ENCODE results near the gene IQCM. TPM values are rescaled to one million over a fixed set of nuclear protein-coding genes. Genes with fewer than 3 reads are reported as not detected.

IQCM gene
- not detected for polyA plus RNA-seq (2013, experiment 1 of 2)
- polyA plus RNA-seq (2013, experiment 2 of 2): not detected

GRCh38 chr4:149815743-149816142, at the start of gene IQCM:
IQCM (minus strand) TSS chr4:149815843; CDS start chr4:149742691, 73,152 bp downstream.
- Histone ChIP-seq H3K4me1 (ENCODE audit: control insufficient read depth, insufficient read depth, low read length, poor library complexity, severe bottlenecking) (no peaks in the 10 kb centered on the region), H3K9me3 (ENCODE audit: control insufficient read depth, low read length) (no peaks in the 10 kb centered on the region), H3K4me3 (ENCODE audit: extremely low read depth, insufficient read depth, low read length, poor library complexity, severe bottlenecking) (no peak within 1 kb of the TSS), H3K27ac (ENCODE audit: low read depth, low read length, severe bottlenecking) (no peak within 1 kb of the TSS), H3K36me3 (ENCODE audit: control insufficient read depth, insufficient read depth, low read length) (no peaks in the 10 kb centered on the region)
- no CpG with 5 or more reads among the region's 1 CpG for WGBS, 2 experiments (ENCODE audit: insufficient coverage in 2 of 2)

DNA sequence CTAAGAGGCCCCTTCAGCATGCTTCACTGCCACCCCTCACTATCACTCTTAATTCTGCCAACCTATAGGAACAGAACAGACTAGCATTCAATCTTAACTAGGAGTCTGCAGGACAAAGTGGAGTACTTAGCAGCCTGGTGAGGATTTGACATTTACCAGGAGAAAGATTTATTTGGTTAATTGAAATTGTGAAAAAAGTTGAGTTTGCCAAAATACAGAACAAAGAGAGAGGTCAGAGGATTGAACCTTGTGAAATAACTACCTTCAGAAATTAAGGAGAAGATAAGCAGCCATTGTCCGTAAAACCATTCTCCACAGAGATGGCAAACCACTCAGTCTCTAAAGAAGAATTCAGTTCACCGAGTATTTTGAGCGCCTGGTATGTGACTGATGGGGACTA, 41.8 kb upstream of the IQCM start:
- Histone ChIP-seq H3K9me3 (ENCODE audit: control insufficient read depth, low read length) (no peaks in the 10 kb centered on the region), H3K4me1 (ENCODE audit: control insufficient read depth, insufficient read depth, low read length, poor library complexity, severe bottlenecking) (no peaks in the 10 kb centered on the region), H3K27ac (ENCODE audit: low read depth, low read length, severe bottlenecking) (no peak overlapping the region), H3K4me3 (ENCODE audit: extremely low read depth, insufficient read depth, low read length, poor library complexity, severe bottlenecking) (no peak overlapping the region), H3K36me3 (ENCODE audit: control insufficient read depth, insufficient read depth, low read length) (no peaks in the 10 kb centered on the region)
- 90% methylated on average over 2 of the region's 3 CpGs; no CpG with 5 or more reads in 1 of the 2 experiments for WGBS, 2 experiments (ENCODE audit: insufficient coverage in 2 of 2)

- H3K4me1 ChIP-seq (ENCODE audit: control insufficient read depth, insufficient read depth, low read length, poor library complexity, severe bottlenecking): peaks cover 5% of the 10 kb centered on the region
- no peak overlapping the region for H3K4me3 ChIP-seq (ENCODE audit: extremely low read depth, insufficient read depth, low read length, poor library complexity, severe bottlenecking)
- H3K36me3 ChIP-seq (ENCODE audit: control insufficient read depth, insufficient read depth, low read length): no peaks in the 10 kb centered on the region
- no peak overlapping the region for H3K27ac ChIP-seq (ENCODE audit: low read depth, low read length, severe bottlenecking)
- H3K9me3 ChIP-seq (ENCODE audit: control insufficient read depth, low read length): no peaks in the 10 kb centered on the region
These were observed 30.1 kb upstream of the IQCM start for GRCh38 chr4:149845743-149846142.

DNA sequence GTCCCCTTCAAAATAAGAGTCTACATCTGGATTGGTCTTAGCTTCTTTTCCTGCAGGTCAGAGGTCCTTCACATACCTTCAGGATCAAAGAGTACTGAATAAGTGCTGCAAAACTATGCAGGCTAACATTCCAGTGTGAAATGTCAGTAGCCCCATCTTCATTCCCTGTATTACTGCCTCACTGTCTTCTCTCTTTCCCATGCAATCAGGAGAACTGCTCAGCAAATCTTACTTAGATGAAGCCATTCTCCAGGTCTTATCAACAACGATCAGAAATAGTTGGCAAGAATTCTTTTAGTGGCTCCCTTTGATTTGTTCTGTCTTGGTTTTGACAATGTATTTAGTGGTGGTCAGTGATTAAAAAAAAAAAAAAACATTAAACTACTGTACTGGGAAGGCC, 26.0 kb upstream of the IQCM start:
- Histone ChIP-seq H3K9me3 (ENCODE audit: control insufficient read depth, low read length) (no peaks in the 10 kb centered on the region), H3K4me3 (ENCODE audit: extremely low read depth, insufficient read depth, low read length, poor library complexity, severe bottlenecking) (no peak overlapping the region), H3K36me3 (ENCODE audit: control insufficient read depth, insufficient read depth, low read length) (no peaks in the 10 kb centered on the region), H3K27ac (ENCODE audit: low read depth, low read length, severe bottlenecking) (no peak overlapping the region), H3K4me1 (ENCODE audit: control insufficient read depth, insufficient read depth, low read length, poor library complexity, severe bottlenecking) (peaks cover 5% of the 10 kb centered on the region)
- no CpG with 5 or more reads among the region's 1 CpG for WGBS, 2 experiments (ENCODE audit: insufficient coverage in 2 of 2)

GRCh38 chr4:149838036-149838435, 22.4 kb upstream of the IQCM start:
- WGBS, 2 experiments (ENCODE audit: insufficient coverage in 2 of 2): 88% methylated on average over 1 of the region's 1 CpG; no CpG with 5 or more reads in 1 of the 2 experiments
- Histone ChIP-seq H3K9me3 (ENCODE audit: control insufficient read depth, low read length) (no peaks in the 10 kb centered on the region), H3K36me3 (ENCODE audit: control insufficient read depth, insufficient read depth, low read length) (no peaks in the 10 kb centered on the region), H3K4me1 (ENCODE audit: control insufficient read depth, insufficient read depth, low read length, poor library complexity, severe bottlenecking) (peaks cover 5% of the 10 kb centered on the region), H3K4me3 (ENCODE audit: extremely low read depth, insufficient read depth, low read length, poor library complexity, severe bottlenecking) (no peak overlapping the region), H3K27ac (ENCODE audit: low read depth, low read length, severe bottlenecking) (no peak overlapping the region)

GRCh38 chr4:149836546-149836945, 20.9 kb upstream of the IQCM start:
- Histone ChIP-seq H3K27ac (ENCODE audit: low read depth, low read length, severe bottlenecking) (no peak overlapping the region), H3K9me3 (ENCODE audit: control insufficient read depth, low read length) (no peaks in the 10 kb centered on the region), H3K4me3 (ENCODE audit: extremely low read depth, insufficient read depth, low read length, poor library complexity, severe bottlenecking) (no peak overlapping the region), H3K36me3 (ENCODE audit: control insufficient read depth, insufficient read depth, low read length) (no peaks in the 10 kb centered on the region), H3K4me1 (ENCODE audit: control insufficient read depth, insufficient read depth, low read length, poor library complexity, severe bottlenecking) (peaks cover 4% of the 10 kb centered on the region)
- 82 to 94% methylated on average over 3 of the region's 3 CpGs for WGBS, 2 experiments (ENCODE audit: insufficient coverage in 2 of 2)

DNA sequence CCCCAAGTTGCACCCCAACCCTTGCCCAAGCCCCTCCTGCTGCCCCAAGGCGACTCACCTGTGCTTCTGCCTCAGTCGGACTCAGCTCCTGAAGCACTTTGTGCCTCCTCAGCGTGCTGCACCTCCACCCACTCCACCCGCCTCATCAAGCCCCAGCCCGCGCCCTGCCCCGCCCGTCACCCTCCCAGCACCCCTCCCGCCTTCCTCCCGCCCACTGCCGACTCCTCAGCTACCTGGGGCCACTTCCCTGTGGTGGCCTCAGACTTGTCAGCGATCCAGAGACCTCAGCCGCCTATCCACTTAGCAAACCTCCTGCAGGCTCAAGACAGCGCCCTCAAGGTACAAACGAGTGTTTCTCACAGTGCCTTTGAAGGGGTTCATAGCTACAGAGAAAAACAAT, 19.6 kb upstream of the IQCM start:
- WGBS, 2 experiments (ENCODE audit: insufficient coverage in 2 of 2): 89 to 93% methylated on average over 3 to 12 of the region's 15 CpGs
- H3K4me3 ChIP-seq (ENCODE audit: extremely low read depth, insufficient read depth, low read length, poor library complexity, severe bottlenecking): no peak overlapping the region

DNA sequence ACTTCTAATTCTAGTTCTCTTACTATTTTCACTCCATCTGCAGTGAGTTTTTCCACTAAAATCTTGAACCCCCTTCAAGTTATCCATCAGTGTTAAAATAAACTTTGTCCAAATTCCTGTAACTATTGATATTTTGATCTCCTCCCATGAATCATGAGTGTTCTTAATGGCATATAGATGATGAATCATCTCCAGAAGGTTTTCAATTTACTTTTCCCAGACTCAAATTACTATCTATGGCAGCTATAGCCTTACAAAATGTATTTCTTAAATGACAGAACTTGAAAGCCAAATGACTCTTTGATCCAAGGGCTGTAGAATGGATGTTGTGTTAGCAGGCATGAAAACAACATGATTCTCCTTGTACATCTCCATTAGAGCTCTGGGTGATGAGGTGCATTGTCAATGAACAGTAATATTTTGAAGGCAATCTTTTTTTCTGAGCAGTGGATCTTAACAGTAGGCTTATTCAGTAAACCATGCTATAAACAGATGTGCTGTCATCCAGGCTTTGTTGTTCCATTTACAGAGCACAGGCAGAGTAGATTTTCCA, 16.1 kb upstream of the IQCM start:
- H3K4me1 ChIP-seq (ENCODE audit: control insufficient read depth, insufficient read depth, low read length, poor library complexity, severe bottlenecking): no peaks in the 10 kb centered on the region
- H3K36me3 ChIP-seq (ENCODE audit: control insufficient read depth, insufficient read depth, low read length): no peaks in the 10 kb centered on the region
- no peaks in the 10 kb centered on the region for H3K9me3 ChIP-seq (ENCODE audit: control insufficient read depth, low read length)
- no peak overlapping the region for H3K27ac ChIP-seq (ENCODE audit: low read depth, low read length, severe bottlenecking)
- H3K4me3 ChIP-seq (ENCODE audit: extremely low read depth, insufficient read depth, low read length, poor library complexity, severe bottlenecking): no peak overlapping the region

More for the DNA sequence above, 19.6 kb upstream of the IQCM start:
- Histone ChIP-seq H3K4me1 (ENCODE audit: control insufficient read depth, insufficient read depth, low read length, poor library complexity, severe bottlenecking) (no peaks in the 10 kb centered on the region), H3K27ac (ENCODE audit: low read depth, low read length, severe bottlenecking) (no peak overlapping the region), H3K9me3 (ENCODE audit: control insufficient read depth, low read length) (no peaks in the 10 kb centered on the region), H3K36me3 (ENCODE audit: control insufficient read depth, insufficient read depth, low read length) (no peaks in the 10 kb centered on the region)

GRCh38 chr4:149830823-149831222, 15.2 kb upstream of the IQCM start:
- Histone ChIP-seq H3K36me3 (ENCODE audit: control insufficient read depth, insufficient read depth, low read length) (no peaks in the 10 kb centered on the region), H3K4me1 (ENCODE audit: control insufficient read depth, insufficient read depth, low read length, poor library complexity, severe bottlenecking) (no peaks in the 10 kb centered on the region), H3K9me3 (ENCODE audit: control insufficient read depth, low read length) (no peaks in the 10 kb centered on the region), H3K27ac (ENCODE audit: low read depth, low read length, severe bottlenecking) (no peak overlapping the region), H3K4me3 (ENCODE audit: extremely low read depth, insufficient read depth, low read length, poor library complexity, severe bottlenecking) (no peak overlapping the region)
- WGBS, 2 experiments (ENCODE audit: insufficient coverage in 2 of 2): no CpG with 5 or more reads among the region's 3 CpGs

DNA sequence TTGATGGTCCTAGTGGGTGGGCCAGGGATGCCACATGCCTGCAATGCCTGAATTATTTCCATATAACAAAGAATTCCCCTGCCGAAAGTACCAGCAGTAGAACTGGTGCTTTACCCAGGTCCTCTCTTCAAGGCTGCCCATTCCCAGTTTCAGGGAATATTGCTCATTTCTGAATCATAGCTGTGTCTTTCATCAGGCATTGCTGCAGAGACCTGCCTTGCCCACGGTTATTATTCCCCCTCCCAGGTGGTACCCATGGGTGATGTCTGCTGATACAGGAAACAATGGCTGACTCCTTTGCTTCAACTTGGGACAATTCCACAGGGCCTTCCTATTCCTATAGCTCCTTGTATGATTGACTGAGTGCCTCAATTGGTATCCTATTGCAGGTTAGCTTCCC, 9.7 kb upstream of the IQCM start:
- 96 to 100% methylated on average over 2 of the region's 2 CpGs for WGBS, 2 experiments (ENCODE audit: insufficient coverage in 2 of 2)
- no peaks in the 10 kb centered on the region for H3K36me3 ChIP-seq (ENCODE audit: control insufficient read depth, insufficient read depth, low read length)
- H3K9me3 ChIP-seq (ENCODE audit: control insufficient read depth, low read length): no peaks in the 10 kb centered on the region

GRCh38 chr4:149823769-149824221, 8.2 kb upstream of the IQCM start:
- peak overlapping the region; percentile 64 for H3K27ac ChIP-seq (ENCODE audit: low read depth, low read length, severe bottlenecking)
- no peaks in the 10 kb centered on the region for H3K9me3 ChIP-seq (ENCODE audit: control insufficient read depth, low read length)
- no peaks in the 10 kb centered on the region for H3K36me3 ChIP-seq (ENCODE audit: control insufficient read depth, insufficient read depth, low read length)

More for the DNA sequence above, 9.7 kb upstream of the IQCM start:
- H3K27ac ChIP-seq (ENCODE audit: low read depth, low read length, severe bottlenecking): no peak overlapping the region
- no peaks in the 10 kb centered on the region for H3K4me1 ChIP-seq (ENCODE audit: control insufficient read depth, insufficient read depth, low read length, poor library complexity, severe bottlenecking)
- H3K4me3 ChIP-seq (ENCODE audit: extremely low read depth, insufficient read depth, low read length, poor library complexity, severe bottlenecking): no peak overlapping the region

More at GRCh38 chr4:149823769-149824221, 8.2 kb upstream of the IQCM start:
- no peaks in the 10 kb centered on the region for H3K4me1 ChIP-seq (ENCODE audit: control insufficient read depth, insufficient read depth, low read length, poor library complexity, severe bottlenecking)
- H3K4me3 ChIP-seq (ENCODE audit: extremely low read depth, insufficient read depth, low read length, poor library complexity, severe bottlenecking): no peak overlapping the region
- WGBS, 2 experiments (ENCODE audit: insufficient coverage in 2 of 2): 83% methylated on average over 1 of the region's 4 CpGs; no CpG with 5 or more reads in 1 of the 2 experiments

All from mesodermal cell (in vitro differentiated cells).